HepG2 (cell line): Measurements from ENCODE around the gene C22orf42.

Experiments
- CHD2 ChIP-seq: IDR thresholded peaks from 2 replicates; pipeline ENCODE4 v1.6.1; 2011; ENCODE audit warnings: low read depth, low read length, improper control_type of control experiment
- EP300 ChIP-seq, 3 experiments: sonication (generic) in 1 of 3; formaldehyde crosslinking in 1 of 3; IDR thresholded peaks; 2 replicates each; pipeline versions ENCODE4 v1.5.1 to v1.6.1; 2011 to 2020; ENCODE audit warnings: low read depth in 2 of 3, low read length in 2 of 3, borderline replicate concordance in 1 of 3, improper control_type of control experiment in 1 of 3, mild to moderate bottlenecking in 1 of 3, missing genetic modification reagents in 1 of 3, moderate library complexity in 1 of 3
- HOXA3 ChIP-seq: sonication (generic); formaldehyde crosslinking; IDR thresholded peaks from 2 replicates; pipeline ENCODE4 v1.5.0; 2020; ENCODE audit warnings: missing genetic modification reagents
- MXI1 ChIP-seq: IDR thresholded peaks from 3 replicates; pipeline ENCODE4 v1.6.1; 2012; ENCODE audit warnings: low read depth, low read length, inconsistent platforms, borderline replicate concordance
- POLR2A ChIP-seq, 2 experiments: IDR thresholded peaks; 2 replicates each; pipeline ENCODE4 v1.6.1; 2011; ENCODE audit warnings: low read depth in 2 of 2, low read length in 2 of 2, mild to moderate bottlenecking in 1 of 2, moderate library complexity in 1 of 2; ENCODE audit not compliant: insufficient read depth in 1 of 2
- RELA ChIP-seq: sonication (generic); formaldehyde crosslinking; IDR thresholded peaks from 2 replicates; pipeline ENCODE4 v1.4.0; 2020; ENCODE audit warnings: missing genetic modification reagents
- SRF ChIP-seq: IDR thresholded peaks from 2 replicates; pipeline ENCODE4 v1.6.1; 2011; ENCODE audit warnings: mild to moderate bottlenecking, low read depth, low read length, moderate library complexity
- TCF7 ChIP-seq: sonication (generic); IDR thresholded peaks from 2 replicates; pipeline ENCODE4 v1.6.1; 2016; ENCODE audit warnings: antibody characterized with exemption, low read depth
- ZBTB44 ChIP-seq: sonication (generic); formaldehyde crosslinking; IDR thresholded peaks from 2 replicates; pipeline ENCODE4 v1.4.0; 2020; ENCODE audit warnings: missing genetic modification reagents
- ZKSCAN8 ChIP-seq: IDR thresholded peaks from 2 replicates; pipeline ENCODE4 v1.6.1; 2016; ENCODE audit warnings: borderline replicate concordance, missing genetic modification reagents, missing compliant biosample characterization
- ZNF768 ChIP-seq: sonication (generic); formaldehyde crosslinking; IDR thresholded peaks from 2 replicates; pipeline ENCODE4 v1.4.0; 2020; ENCODE audit warnings: missing genetic modification reagents
- ZSCAN30 ChIP-seq: sonication (generic); formaldehyde crosslinking; IDR thresholded peaks from 2 replicates; pipeline ENCODE4 v1.5.0; 2020; ENCODE audit warnings: mild to moderate bottlenecking, missing genetic modification reagents
- TF ChIP-seq, protein P1 (sequence below): sonication (generic); formaldehyde crosslinking; IDR thresholded peaks from 2 replicates; pipeline ENCODE4 v1.5.0; 2020; ENCODE audit warnings: mild to moderate bottlenecking, missing genetic modification reagents, moderate library complexity
- TF ChIP-seq, protein P2 (sequence below): sonication (generic); formaldehyde crosslinking; IDR thresholded peaks from 2 replicates; pipeline ENCODE4 v1.5.1; 2020; ENCODE audit warnings: mild to moderate bottlenecking, missing genetic modification reagents

DNA sequence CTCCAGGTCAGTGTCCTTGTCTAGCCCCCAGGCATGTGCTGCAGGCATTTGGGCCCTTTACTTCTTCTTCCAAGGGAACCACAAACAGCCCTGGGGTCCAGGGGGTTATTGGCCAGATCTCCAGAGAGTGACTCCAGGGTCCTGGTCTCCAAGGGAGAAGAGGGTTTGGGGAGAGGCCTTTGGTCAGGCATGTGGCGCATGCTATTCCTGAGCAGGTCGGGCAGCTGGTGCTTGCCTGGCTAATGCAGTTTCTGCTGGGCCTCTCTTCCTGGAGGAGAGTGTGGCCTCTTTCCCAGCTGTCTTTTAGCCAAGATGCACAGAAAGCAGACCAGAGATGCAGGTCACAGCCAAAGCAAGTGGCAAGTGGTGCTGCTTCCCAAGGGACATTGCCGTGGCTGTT is 49.6 kb upstream of the C22orf42 start:
- TF ChIP-seq ZSCAN30 (CRISPR knock-in tag) (no peak), ZKSCAN8 (CRISPR knock-in tag) (no peak), HOXA3 (CRISPR knock-in tag) (no peak), TCF7 (no peak), ZNF768 (CRISPR knock-in tag) (no peak), POLR2A (IDR thresholded peaks at IDR 0.05; ENCODE audit: insufficient read depth in 1 of 2, low read depth in 2 of 2, low read length in 2 of 2) (no peak), RELA (CRISPR knock-in tag) (no peak), SRF (no peak), EP300 (IDR thresholded peaks at IDR 0.05; ENCODE audit: low read depth in 2 of 2, low read length in 2 of 2) (no peak), EP300 (CRISPR knock-in tag; IDR thresholded peaks at IDR 0.05; ENCODE audit: borderline replicate concordance) (no peak), MXI1 (no peak), ZBTB44 (CRISPR knock-in tag) (no peak), CHD2 (no peak)
- TF ChIP-seq, protein P1, sequence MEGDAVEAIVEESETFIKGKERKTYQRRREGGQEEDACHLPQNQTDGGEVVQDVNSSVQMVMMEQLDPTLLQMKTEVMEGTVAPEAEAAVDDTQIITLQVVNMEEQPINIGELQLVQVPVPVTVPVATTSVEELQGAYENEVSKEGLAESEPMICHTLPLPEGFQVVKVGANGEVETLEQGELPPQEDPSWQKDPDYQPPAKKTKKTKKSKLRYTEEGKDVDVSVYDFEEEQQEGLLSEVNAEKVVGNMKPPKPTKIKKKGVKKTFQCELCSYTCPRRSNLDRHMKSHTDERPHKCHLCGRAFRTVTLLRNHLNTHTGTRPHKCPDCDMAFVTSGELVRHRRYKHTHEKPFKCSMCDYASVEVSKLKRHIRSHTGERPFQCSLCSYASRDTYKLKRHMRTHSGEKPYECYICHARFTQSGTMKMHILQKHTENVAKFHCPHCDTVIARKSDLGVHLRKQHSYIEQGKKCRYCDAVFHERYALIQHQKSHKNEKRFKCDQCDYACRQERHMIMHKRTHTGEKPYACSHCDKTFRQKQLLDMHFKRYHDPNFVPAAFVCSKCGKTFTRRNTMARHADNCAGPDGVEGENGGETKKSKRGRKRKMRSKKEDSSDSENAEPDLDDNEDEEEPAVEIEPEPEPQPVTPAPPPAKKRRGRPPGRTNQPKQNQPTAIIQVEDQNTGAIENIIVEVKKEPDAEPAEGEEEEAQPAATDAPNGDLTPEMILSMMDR (CRISPR knock-in tag) = no peak
- TF ChIP-seq, protein P2, sequence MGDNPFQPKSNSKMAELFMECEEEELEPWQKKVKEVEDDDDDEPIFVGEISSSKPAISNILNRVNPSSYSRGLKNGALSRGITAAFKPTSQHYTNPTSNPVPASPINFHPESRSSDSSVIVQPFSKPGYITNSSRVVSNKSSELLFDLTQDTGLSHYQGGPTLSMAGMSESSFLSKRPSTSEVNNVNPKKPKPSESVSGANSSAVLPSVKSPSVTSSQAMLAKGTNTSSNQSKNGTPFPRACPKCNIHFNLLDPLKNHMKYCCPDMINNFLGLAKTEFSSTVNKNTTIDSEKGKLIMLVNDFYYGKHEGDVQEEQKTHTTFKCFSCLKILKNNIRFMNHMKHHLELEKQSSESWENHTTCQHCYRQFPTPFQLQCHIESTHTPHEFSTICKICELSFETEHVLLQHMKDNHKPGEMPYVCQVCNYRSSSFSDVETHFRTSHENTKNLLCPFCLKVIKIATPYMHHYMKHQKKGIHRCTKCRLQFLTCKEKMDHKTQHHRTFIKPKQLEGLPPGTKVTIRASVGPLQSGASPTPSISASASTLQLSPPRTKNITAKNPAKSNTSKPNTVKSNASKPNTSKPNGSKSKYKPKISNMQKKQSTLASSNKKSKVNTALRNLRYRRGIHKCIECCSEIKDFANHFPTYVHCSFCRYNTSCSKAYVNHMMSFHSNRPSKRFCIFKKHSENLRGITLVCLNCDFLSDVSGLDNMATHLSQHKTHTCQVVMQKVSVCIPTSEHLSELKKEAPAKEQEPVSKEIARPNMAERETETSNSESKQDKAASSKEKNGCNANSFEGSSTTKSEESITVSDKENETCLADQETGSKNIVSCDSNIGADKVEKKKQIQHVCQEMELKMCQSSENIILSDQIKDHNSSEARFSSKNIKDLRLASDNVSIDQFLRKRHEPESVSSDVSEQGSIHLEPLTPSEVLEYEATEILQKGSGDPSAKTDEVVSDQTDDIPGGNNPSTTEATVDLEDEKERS = no peak
